MM.1S (cell line): ENCODE data around the gene ALG10.
"Not testable (repeated sequence)": the region's sequence is repeated elsewhere in the genome, so short reads cannot be mapped to it uniquely, and the experiment has no call there.

Experiments
- CTCF ChIP-seq: fragments of 300-600 bp; sonication (generic); IDR thresholded peaks from 2 replicates; pipeline ENCODE4 v1.5.1; 2016; ENCODE audit warnings: antibody characterized with exemption, low read length, mixed read lengths
- EZH2 ChIP-seq: fragments of 300-600 bp; sonication (generic); optimal IDR thresholded peaks from 2 replicates; pipeline ENCODE3; 2017; ENCODE audit warnings: low read depth, mild to moderate bottlenecking, antibody characterized with exemption, low read length, mixed read lengths

GRCh38 chr12:34008835-34009234, 13.5 kb upstream of the ALG10 start:
- TF ChIP-seq CTCF, EZH2: not testable (repeated sequence)
